ENCODE measurements around the gene GSTO1.
A peak's percentile ranks its signal among the peaks of the same experiment; 100 is the strongest.
"Not testable (repeated sequence)": the region's sequence is repeated elsewhere in the genome, so short reads cannot be mapped to it uniquely, and the experiment has no call there.

Gene GSTO1

GRCh38 chr10:104247513-104248146 lies 7.1 kb upstream of the GSTO1 start:
- no peak for DNase-seq (ENCODE audit: low read depth)
- no peak for TF ChIP-seq CTCF (IDR thresholded peaks at IDR 0.05; ENCODE audit: low read length, missing control alignments)
- H3K4me3 ChIP-seq (replicated peaks; ENCODE audit: low read depth, low read length), result no peak overlapping the region

GRCh38 chr10:104248931-104249330 lies 5.8 kb upstream of the GSTO1 start:
- not testable (repeated sequence) for DNase-seq (ENCODE audit: low read depth); H3K4me3 ChIP-seq (replicated peaks; ENCODE audit: low read depth, low read length)

DNA sequence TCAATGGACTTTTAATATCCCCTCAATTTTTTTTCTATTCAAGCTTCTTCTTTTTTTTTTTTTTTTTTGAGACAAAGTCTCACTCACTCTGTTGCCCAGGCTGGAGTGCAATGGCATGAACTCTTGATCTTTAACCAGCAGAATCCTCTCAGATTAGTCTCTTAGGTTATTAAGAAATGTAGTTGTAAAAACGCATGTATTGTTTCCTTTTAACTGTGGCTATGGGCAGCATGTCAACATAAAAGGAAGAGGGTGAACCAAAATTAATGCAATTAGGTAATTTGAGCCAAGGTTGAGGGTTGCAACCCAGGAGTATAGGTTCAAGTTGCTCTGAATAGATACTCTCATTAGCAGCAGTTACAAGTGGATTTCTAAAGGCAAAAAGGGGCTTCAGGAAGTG lies 4.3 kb upstream of the GSTO1 start:
- no peak overlapping the region for H3K4me3 ChIP-seq (replicated peaks; ENCODE audit: low read depth, low read length)
- DNase-seq (ENCODE audit: low read depth), result no peak
- no peak for TF ChIP-seq CTCF (IDR thresholded peaks at IDR 0.05; ENCODE audit: low read length, missing control alignments)

DNA sequence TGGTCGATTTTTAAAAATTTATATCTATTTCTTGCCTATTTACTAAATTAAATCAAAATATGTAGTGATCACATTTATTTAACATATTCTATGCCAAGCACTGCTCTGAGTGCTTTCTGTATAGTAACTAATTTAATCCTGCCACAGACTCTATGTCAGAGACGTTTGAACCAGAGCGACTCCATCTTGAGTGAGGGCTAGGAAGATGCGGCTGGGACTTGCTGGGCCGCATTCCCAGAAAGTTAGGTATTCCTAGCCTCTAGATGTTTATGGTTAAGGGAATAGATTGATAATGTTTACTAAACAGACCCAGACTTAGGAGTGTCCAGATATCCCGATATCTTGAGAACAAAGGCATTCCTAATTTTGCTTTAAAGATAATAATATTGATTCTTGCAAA lies 3.2 kb upstream of the GSTO1 start:
- no peak overlapping the region for H3K4me3 ChIP-seq (replicated peaks; ENCODE audit: low read depth, low read length)
- TF ChIP-seq CTCF (IDR thresholded peaks at IDR 0.05; ENCODE audit: low read length, missing control alignments), result no peak
- DNase-seq (ENCODE audit: low read depth), result no peak

DNA sequence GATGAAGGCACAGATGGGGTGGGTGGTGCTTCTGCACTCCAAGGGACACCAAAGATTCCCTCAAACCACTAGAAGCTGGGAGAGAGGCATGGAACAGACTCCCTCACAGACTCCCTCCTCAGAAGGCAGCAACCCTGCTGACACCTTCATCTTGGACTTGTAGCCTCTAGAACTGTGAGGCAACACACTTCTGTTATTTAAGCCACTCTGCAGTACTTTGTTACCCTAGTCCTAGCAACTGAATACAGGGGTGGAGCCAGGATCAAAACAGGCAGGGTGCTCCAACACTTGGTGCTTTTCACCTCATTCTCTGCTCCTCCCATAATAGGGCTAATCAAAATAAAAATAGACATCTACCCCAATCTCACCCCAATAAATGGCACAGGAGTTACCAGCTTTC lies 2.3 kb upstream of the GSTO1 start:
- no peak overlapping the region for H3K4me3 ChIP-seq (replicated peaks; ENCODE audit: low read depth, low read length)
- DNase-seq (ENCODE audit: low read depth), result no peak
- no peak for TF ChIP-seq CTCF (IDR thresholded peaks at IDR 0.05; ENCODE audit: low read length, missing control alignments)

DNA sequence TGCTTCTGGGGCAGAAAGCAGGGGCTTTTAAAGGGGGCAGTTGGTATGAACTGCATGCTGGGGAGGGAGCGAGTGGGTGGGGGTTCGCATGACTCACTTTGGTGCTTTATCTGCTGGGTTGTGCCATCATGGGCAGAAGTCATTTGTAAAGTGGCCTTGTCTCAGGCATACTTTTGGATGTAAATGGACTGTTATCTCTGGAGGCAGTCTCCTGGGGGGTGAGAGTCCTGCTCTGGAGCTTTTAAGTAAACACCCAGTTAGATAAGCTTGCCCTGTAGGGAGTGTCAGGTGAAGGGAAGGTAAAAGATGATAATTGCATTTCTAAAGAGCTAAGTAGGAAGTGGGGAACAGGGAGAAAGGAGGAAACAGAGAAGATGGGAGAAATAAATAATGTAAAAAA lies 1.6 kb upstream of the GSTO1 start:
- no peak overlapping the region for H3K4me3 ChIP-seq (replicated peaks; ENCODE audit: low read depth, low read length)
- no peak for TF ChIP-seq CTCF (IDR thresholded peaks at IDR 0.05; ENCODE audit: low read length, missing control alignments)
- no peak for DNase-seq (ENCODE audit: low read depth)

DNA sequence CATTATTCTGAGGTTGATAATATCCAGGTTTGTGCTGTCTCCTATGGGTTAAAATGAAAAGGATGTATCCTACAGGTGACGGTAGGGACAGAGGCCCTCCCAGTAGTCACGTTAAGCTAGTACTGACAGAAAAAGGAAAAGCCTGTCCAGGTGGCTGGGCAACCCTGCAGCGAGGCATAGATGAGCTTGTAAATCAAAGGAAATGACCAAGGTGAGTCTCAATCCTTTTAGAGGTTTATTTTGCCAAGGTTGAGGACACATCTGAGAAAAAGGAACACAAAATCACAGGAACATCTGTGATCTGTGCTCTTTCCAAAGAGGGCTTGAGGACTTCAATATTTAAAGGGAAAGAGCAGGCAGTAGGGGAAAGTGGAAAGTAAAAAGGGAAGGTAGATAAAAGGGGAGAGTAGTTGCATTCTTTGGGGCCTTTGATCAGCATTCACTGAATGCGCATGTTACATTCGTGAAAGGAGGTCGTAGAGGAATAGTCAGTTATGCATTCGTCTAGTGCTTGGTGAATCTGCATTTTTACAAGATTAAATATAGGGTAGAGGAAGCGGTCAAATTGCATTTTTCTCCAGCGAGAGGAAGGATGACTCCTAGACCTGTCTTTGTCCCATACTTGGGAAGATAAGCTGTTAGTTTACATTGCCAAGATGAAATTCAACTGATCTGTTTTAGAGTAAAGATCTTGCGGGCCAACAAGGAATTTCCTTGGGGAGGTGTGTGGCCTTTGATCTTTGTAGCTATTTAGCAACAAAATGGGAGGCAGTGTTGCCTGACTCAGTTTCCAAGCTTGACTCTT lies 884 bp upstream of the GSTO1 start:
- peak overlapping the region; percentile 79 for H3K4me3 ChIP-seq (replicated peaks; ENCODE audit: low read depth, low read length)
- no peak for DNase-seq (ENCODE audit: low read depth)
- TF ChIP-seq CTCF (IDR thresholded peaks at IDR 0.05; ENCODE audit: low read length, missing control alignments), result no peak

Data from fibroblast of pulmonary artery (primary cell).